GM19043 (cell line): ENCODE results near the gene LYZL6.

Experiments
- ATAC-seq: cut with Tn5 transposase; IDR thresholded peaks from one replicate; pipeline ENCODE4 v1.9.1; 2021; ENCODE audit warnings: low read depth; ENCODE audit not compliant: unreplicated experiment

The LYZL6 gene

GRCh38 chr17:35943537-35943936 lies at the start of gene LYZL6:
Gene LYZL6 (minus strand): TSS chr17:35943713. CDS start chr17:35939356, 4,357 bp downstream.
- ATAC-seq: no peak

DNA sequence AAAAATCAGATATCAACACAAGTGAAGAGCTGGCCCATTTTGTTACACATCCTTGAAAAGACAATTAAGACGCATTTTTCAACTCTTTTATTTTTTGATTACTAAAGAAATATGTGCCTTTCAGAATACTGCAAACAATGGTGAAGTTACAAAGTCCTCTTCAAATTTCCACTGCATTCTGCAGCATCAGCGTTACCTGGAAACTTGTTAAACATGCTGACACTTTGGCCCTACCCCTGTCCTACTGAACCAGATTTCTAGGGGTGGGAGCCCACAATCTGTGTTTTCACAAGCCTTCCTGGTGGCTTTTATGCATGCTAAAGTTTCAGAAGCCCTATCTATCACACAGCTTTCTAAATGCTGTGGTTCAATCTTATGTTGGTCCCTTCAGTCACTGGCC lies 47.6 kb upstream of the LYZL6 start:
- ATAC-seq: no peak

DNA sequence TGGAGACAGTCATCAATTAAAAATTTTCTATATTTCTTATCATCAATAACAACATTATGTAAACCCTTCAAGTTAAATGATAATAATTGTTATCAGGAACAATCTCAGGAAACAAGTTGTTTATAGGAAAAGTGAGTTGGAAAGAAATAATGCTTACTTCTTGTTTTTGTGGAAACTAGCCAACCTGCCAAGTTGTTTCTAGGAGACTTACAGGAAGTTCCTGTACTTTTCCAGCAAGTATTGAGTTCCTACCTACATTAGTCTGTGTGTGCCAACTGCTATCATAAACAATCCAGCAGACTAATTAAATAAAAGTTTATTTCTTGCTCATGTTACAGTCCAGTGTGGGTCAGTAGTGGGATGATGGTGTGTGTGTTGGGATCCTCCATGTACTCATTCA lies 44.7 kb upstream of the LYZL6 start:
- ATAC-seq: no peak

DNA sequence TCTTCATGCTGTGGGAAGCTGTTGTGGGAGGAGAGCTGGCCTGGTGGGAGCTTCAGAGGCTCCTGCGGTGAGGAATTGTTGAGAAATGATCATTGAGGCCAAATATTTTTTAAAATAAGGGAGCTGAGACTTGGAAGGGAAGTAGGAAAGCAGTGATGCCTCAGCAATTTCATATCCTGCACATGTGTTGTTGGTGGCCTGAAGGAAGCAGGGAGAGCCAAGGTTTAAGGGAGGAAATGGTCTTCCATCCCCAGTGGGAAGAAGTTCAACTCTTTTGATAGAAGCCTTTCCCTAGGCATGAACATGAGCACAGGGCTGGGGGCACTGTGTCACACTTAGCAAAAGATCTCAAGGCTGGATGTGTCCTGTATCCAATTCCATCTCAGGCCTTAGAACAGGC lies 43.1 kb upstream of the LYZL6 start, which contains the start of gene CCL14:
TSS of gene CCL14 (minus strand) at position 87 of the 400 bp plus-strand sequence. CDS start at position 7, 80 bp downstream.
- no peak for ATAC-seq

GRCh38 chr17:35984140-35984539 lies 40.6 kb upstream of the LYZL6 start:
- ATAC-seq: no peak

GRCh38 chr17:35982409-35983191 lies 39.1 kb upstream of the LYZL6 start:
- ATAC-seq: no peak

- no peak for ATAC-seq
Measured at GRCh38 chr17:35981908-35982330, 38.4 kb upstream of the LYZL6 start.

- no peak for ATAC-seq
Measured at GRCh38 chr17:35981246-35981645, 37.7 kb upstream of the LYZL6 start, which contains the start of gene CCL16. Gene CCL16 (minus strand): TSS chr17:35981497. CDS start chr17:35981420, 77 bp downstream.

GRCh38 chr17:35978346-35978745 lies 34.8 kb upstream of the LYZL6 start:
- ATAC-seq: no peak

- ATAC-seq: no peak
Measured at GRCh38 chr17:35977509-35977908, 34.0 kb upstream of the LYZL6 start.

DNA sequence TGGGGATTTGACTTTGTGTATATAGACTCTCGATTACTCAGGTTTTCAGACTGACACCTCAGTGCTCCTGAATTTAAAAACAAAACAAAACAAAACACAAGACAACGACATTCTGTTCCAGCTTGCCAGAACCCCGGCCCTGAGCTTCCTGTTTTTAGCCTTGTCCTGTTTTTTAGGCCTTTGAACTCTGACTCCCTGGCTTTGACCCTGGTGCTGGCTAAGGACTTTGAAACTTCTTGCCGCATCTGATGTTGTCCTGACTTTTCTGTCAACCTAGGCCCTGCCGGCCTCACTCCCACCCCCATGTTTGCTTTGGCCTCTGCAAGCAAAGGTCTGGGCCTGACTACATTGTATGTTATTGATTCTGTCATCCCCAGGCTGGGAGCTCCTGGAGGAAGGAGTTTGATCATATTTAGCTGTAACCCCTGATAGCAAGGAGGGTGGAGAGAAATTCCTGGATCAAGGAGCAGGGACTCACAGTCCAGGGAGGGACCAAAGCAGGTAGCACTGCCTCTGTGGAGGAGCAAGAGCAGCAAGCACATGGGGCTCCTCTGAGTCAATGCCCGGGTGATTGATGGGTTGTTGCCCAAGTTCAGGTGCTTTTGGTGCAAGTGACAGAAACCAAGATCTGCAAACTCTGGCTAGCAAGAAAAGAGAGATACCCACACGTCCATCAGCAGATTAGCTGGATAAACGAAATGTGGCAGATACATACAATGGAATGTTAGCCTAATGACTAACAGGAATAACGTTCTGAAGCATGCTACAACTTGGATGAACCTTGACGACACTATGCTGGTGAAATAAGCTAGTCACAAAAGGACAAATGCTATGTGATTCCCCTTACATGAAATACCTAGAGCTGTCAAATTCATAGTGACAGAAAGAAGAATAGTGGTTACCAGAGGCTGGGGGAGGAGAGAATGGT lies 30.1 kb upstream of the LYZL6 start:
- no peak for ATAC-seq

DNA sequence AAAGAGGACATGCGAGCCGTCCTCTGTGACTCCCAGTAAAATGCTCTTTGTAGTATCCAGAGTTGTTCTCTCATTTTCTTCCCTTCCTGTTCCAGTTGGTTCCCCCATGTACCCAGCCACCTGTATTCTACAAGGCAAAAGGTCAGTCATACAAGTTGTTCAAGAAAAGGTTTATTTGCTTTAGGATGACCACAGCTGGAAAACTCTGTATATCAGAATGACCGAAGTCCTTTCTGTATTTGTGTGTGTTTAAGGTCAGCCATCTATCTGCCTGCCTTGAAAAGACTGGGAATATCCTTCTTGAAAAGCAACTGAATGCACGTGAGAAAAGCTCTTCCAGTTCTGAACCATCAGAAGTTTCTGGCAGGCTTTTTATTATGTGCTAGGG lies 29.4 kb upstream of the LYZL6 start:
- ATAC-seq: no peak

DNA sequence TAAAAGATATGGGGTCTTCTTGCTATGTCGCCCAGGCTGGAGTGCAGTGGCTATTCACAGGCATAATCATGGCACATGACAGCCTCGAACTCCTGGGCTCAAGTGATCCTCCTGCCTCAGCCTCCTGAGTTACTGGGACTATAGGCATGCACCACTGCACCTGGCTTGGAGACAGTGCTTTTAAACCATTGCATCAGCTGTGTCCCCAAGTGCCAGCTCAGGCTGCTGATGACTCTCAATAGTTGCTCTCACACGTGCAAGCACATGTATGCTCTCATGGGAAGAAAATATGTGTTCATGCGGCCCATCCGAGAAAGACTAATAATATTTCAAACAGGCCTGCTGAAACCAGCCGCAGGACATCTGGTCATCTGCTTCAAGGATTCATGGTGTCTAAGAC lies 29.0 kb upstream of the LYZL6 start:
- no peak for ATAC-seq

GRCh38 chr17:35972066-35972465 lies 28.6 kb upstream of the LYZL6 start:
- no peak for ATAC-seq

GRCh38 chr17:35969558-35970380 lies 26.3 kb upstream of the LYZL6 start:
- no peak for ATAC-seq

- ATAC-seq: no peak
Measured at GRCh38 chr17:35968520-35969054, 25.1 kb upstream of the LYZL6 start.

- no peak for ATAC-seq
Measured at GRCh38 chr17:35965272-35965671, 21.8 kb upstream of the LYZL6 start.

- no peak for ATAC-seq
Measured at GRCh38 chr17:35963663-35964062, 20.1 kb upstream of the LYZL6 start.

- no peak for ATAC-seq
Measured at GRCh38 chr17:35953720-35954119, 10.2 kb upstream of the LYZL6 start.

DNA sequence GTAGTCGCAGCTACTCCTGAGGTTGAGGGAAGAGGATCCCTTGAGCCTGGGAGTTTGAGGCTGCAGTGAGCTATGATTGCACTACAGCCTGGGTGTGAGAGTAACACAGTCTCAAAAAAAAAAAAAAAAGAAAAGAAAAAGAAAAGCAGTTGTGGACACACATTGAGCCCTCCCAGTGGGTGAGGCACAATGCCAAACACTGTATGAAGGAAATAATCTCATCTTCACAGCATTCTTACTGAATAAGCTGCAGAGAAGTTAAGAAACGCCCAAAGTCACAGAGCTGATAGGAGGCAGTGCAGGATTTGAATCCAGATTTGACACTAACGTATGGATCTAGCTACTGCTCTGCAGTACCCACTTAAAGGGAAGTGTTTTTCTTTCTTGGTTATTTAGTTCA lies 5.9 kb upstream of the LYZL6 start:
- ATAC-seq: no peak
